OCI-LY3 (cell line): ENCODE measurements around the gene LAMA4.

ENCODE experiments used
- H2AFZ ChIP-seq: fragments of 200-600, 300-600 bp; shearing (Covaris generic); 2 replicates; pipeline ENCODE4 v1.6.0; 2014; ENCODE audit warnings: antibody characterized with exemption, low read depth, low read length
- H3K27ac ChIP-seq: fragments of 200-600, 300-600 bp; sonication (generic); 2 replicates; pipeline ENCODE4 v1.5.1; 2014; ENCODE audit warnings: mild to moderate bottlenecking, low read length, moderate library complexity, mixed read lengths
- H3K27me3 ChIP-seq: fragments of 200-600, 300-600 bp; sonication (generic); 2 replicates; pipeline ENCODE4 v1.6.1; 2014; ENCODE audit warnings: low read depth, low read length, mixed read lengths
- H3K36me3 ChIP-seq: fragments of 200-600, 300-600 bp; sonication (generic); replicated peaks from 2 replicates; pipeline ENCODE3; 2014; ENCODE audit warnings: low read depth, low read length, mixed read lengths
- H3K4me1 ChIP-seq: fragments of 300-600, 200-600 bp; sonication (generic); 2 replicates; pipeline ENCODE4 v1.6.1; 2014; ENCODE audit warnings: low read length, mixed read lengths
- H3K4me2 ChIP-seq: fragments of 200-600, 300-600 bp; sonication (generic); 2 replicates; pipeline ENCODE4 v1.6.1; 2014; ENCODE audit warnings: low read length, mixed read lengths
- H3K4me3 ChIP-seq: fragments of 300-600, 200-600 bp; sonication (generic); 2 replicates; pipeline ENCODE4 v1.5.1; 2014; ENCODE audit warnings: antibody characterized with exemption, mild to moderate bottlenecking, low read length, moderate library complexity
- H3K79me2 ChIP-seq: fragments of 300-600, 200-600 bp; shearing (Covaris generic); 2 replicates; pipeline ENCODE4 v1.6.1; 2014; ENCODE audit warnings: mild to moderate bottlenecking, low read length, mixed read lengths
- H3K9ac ChIP-seq: fragments of 300-600, 200-600 bp; shearing (Covaris generic); 2 replicates; pipeline ENCODE4 v1.6.0; 2014; ENCODE audit warnings: mild to moderate bottlenecking, low read length, moderate library complexity
- H3K9me3 ChIP-seq: fragments of 200-600, 300-600 bp; shearing (Covaris generic); 2 replicates; pipeline ENCODE4 v1.6.1; 2014; ENCODE audit warnings: low read length, mixed read lengths; ENCODE audit not compliant: insufficient read depth
- H4K20me1 ChIP-seq: fragments of 200-600, 300-600 bp; sonication (generic); 2 replicates; pipeline ENCODE4 v1.6.1; 2016; ENCODE audit warnings: low read length, mixed read lengths; ENCODE audit not compliant: insufficient read depth
- EZH2phosphoT487 ChIP-seq: fragments of 200-600 bp; shearing (Covaris generic); IDR thresholded peaks from 2 replicates; pipeline ENCODE4 v1.6.1; 2018; ENCODE audit warnings: antibody characterized with exemption, mixed run types, low read depth
- TF ChIP-seq, protein P1 (sequence below): fragments of 200-600, 300-600 bp; sonication (generic); IDR thresholded peaks from 2 replicates; pipeline ENCODE4 v1.5.1; 2014; ENCODE audit warnings: antibody characterized with exemption, low read length, low read depth

Gene LAMA4

GRCh38 chr6:112281821-112282615, 27.7 kb upstream of the LAMA4 start:
- Histone ChIP-seq H3K27me3 (no peaks in the 10 kb centered on the region), H3K79me2 (no peaks in the 10 kb centered on the region), H3K4me1 (peaks cover 3% of the 10 kb centered on the region; the same call in 1 of the 2 replicates), H2AFZ (no peak overlapping the region), H3K4me2 (no peak overlapping the region), H3K9ac (no peak overlapping the region), H3K27ac (no peak overlapping the region), H3K9me3 (no peaks in the 10 kb centered on the region), H4K20me1 (no peaks in the 10 kb centered on the region), H3K36me3 (no peaks in the 10 kb centered on the region), H3K4me3 (no peak overlapping the region)
- TF ChIP-seq, protein P1, sequence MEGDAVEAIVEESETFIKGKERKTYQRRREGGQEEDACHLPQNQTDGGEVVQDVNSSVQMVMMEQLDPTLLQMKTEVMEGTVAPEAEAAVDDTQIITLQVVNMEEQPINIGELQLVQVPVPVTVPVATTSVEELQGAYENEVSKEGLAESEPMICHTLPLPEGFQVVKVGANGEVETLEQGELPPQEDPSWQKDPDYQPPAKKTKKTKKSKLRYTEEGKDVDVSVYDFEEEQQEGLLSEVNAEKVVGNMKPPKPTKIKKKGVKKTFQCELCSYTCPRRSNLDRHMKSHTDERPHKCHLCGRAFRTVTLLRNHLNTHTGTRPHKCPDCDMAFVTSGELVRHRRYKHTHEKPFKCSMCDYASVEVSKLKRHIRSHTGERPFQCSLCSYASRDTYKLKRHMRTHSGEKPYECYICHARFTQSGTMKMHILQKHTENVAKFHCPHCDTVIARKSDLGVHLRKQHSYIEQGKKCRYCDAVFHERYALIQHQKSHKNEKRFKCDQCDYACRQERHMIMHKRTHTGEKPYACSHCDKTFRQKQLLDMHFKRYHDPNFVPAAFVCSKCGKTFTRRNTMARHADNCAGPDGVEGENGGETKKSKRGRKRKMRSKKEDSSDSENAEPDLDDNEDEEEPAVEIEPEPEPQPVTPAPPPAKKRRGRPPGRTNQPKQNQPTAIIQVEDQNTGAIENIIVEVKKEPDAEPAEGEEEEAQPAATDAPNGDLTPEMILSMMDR: no peak
- TF ChIP-seq EZH2phosphoT487: no peak

DNA sequence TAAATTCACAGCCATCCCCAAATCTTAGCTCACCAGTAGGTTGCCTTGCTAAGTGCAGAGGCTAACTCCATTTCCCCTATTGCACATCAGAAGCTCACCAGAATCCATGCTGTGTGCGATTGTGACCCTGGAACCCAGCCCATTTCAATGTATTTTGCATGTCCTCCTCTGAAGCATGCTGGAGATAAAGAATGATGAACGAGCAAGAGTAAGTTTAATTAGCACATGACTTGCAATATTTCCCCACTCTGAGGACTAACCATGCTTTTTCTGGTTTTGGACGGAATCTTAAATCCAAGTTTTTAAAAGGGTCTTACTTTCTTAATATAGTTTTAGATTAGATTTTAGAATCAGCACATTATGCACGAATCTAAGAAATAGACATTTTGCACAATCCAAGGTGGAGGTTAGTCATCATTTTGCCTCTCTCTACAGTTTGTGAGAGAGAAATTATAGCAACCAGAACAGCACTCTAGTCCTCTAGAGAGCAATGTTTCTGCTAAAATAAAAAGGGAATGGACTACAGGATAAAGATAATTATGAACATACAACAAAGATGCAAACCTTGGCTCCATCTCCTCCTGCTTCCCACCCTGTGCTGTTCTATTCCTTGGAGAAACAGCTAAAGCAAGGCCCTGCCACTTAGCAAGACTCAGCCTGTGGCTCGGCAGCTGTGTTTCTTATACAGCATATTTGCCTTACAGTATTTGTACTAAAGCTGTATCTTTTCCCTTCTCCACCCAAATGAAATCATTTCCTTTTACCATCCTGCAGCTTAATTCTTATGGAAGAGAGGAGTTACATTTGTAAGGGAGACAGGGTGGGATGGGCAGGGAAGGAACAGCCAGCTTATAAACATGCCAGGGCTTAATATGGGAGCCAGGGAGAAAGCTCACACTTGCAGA, 24.9 kb upstream of the LAMA4 start:
- H2AFZ ChIP-seq: no peak overlapping the region
- no peaks in the 10 kb centered on the region for H3K36me3 ChIP-seq
- H3K79me2 ChIP-seq: no peaks in the 10 kb centered on the region
- H4K20me1 ChIP-seq: no peaks in the 10 kb centered on the region
- no peak overlapping the region for H3K4me2 ChIP-seq
- H3K9ac ChIP-seq: no peak overlapping the region
- H3K27ac ChIP-seq: no peak overlapping the region
- TF ChIP-seq, protein P1: no peak
- TF ChIP-seq EZH2phosphoT487: no peak
- no peaks in the 10 kb centered on the region for H3K9me3 ChIP-seq
- H3K4me3 ChIP-seq: no peak overlapping the region
- no peaks in the 10 kb centered on the region; the same call in 1 of the 2 replicates for H3K4me1 ChIP-seq
- no peaks in the 10 kb centered on the region for H3K27me3 ChIP-seq

GRCh38 chr6:112275365-112275764, 21.0 kb upstream of the LAMA4 start:
- Histone ChIP-seq H3K4me2 (no peak overlapping the region), H3K9me3 (no peaks in the 10 kb centered on the region)

More at GRCh38 chr6:112275365-112275764, 21.0 kb upstream of the LAMA4 start:
- H3K79me2 ChIP-seq: no peaks in the 10 kb centered on the region
- no peaks in the 10 kb centered on the region for H3K36me3 ChIP-seq
- no peak overlapping the region for H3K4me3 ChIP-seq
- no peak overlapping the region for H3K9ac ChIP-seq
- H3K27me3 ChIP-seq: no peaks in the 10 kb centered on the region
- no peaks in the 10 kb centered on the region for H3K4me1 ChIP-seq
- H4K20me1 ChIP-seq: no peaks in the 10 kb centered on the region
- no peak overlapping the region for H2AFZ ChIP-seq
- H3K27ac ChIP-seq: no peak overlapping the region
- TF ChIP-seq EZH2phosphoT487: no peak
- TF ChIP-seq, protein P1: no peak
